Colonic mucosa (tissue), 4 donors: Measurements from ENCODE around the gene MDN1. TPM values are rescaled to one million over a fixed set of nuclear protein-coding genes. Genes with fewer than 3 reads are reported as not detected.

Source experiments
- DNase-seq: peaks from one replicate; pipeline ENCODE4 v3.0.0-alpha.2; 2020
- H3K27ac ChIP-seq: fragments of 200-600 bp; one replicate; pipeline ENCODE4 v1.8.0; 2021
- H3K27me3 ChIP-seq: fragments of 200-600 bp; one replicate; pipeline ENCODE4 v1.8.0; 2021
- H3K36me3 ChIP-seq: fragments of 200-600 bp; one replicate; pipeline ENCODE4 v1.8.0; 2021
- H3K4me1 ChIP-seq: fragments of 200-600 bp; one replicate; pipeline ENCODE4 v1.8.0; 2021; ENCODE audit warnings: mild to moderate bottlenecking
- H3K4me3 ChIP-seq: fragments of 200-600 bp; one replicate; pipeline ENCODE4 v1.8.0; 2021
- H3K9ac ChIP-seq, 2 donors: one replicate each; pipeline ENCODE4 v1.7.0; 2013; ENCODE audit warnings: control low read depth in 2 of 2, low read depth in 2 of 2, low read length in 2 of 2
- H3K9me3 ChIP-seq: fragments of 200-600 bp; one replicate; pipeline ENCODE4 v1.8.0; 2021
- intact Hi-C: fragments of 100-400 bp; cut with DNase I; formaldehyde crosslinking; loops from one replicate; pipeline ENCODE4 v1.14.1; 2022
- total RNA-seq, 2 donors: library from RNA; stranded (reverse); fragmentation: NEBNext Ultra II Directional in 1 of 2; extraction: Animal tissue kit (Norgen Biotek cat#: 25700) in 1 of 2; gene quantifications; one replicate each; pipeline ENCODE4 v1.2.1, GENCODE V29; 2021
- TF ChIP-seq, protein P1 (sequence below): fragments of 200-600 bp; IDR thresholded peaks from one replicate; pipeline ENCODE4 v1.8.0; 2022; ENCODE audit warnings: antibody characterized with exemption, mild to moderate bottlenecking
- donor health status: healthy.
- donor health status: DM: no; HTN: no; CAD: no.
- donor health status: DM: no; HTN: no; CAD: no.

MDN1 gene
- total RNA-seq, 2 donors from 2014 or later = 17.5 to 30.7 TPM

- TF ChIP-seq, protein P1, sequence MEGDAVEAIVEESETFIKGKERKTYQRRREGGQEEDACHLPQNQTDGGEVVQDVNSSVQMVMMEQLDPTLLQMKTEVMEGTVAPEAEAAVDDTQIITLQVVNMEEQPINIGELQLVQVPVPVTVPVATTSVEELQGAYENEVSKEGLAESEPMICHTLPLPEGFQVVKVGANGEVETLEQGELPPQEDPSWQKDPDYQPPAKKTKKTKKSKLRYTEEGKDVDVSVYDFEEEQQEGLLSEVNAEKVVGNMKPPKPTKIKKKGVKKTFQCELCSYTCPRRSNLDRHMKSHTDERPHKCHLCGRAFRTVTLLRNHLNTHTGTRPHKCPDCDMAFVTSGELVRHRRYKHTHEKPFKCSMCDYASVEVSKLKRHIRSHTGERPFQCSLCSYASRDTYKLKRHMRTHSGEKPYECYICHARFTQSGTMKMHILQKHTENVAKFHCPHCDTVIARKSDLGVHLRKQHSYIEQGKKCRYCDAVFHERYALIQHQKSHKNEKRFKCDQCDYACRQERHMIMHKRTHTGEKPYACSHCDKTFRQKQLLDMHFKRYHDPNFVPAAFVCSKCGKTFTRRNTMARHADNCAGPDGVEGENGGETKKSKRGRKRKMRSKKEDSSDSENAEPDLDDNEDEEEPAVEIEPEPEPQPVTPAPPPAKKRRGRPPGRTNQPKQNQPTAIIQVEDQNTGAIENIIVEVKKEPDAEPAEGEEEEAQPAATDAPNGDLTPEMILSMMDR = no peak
- no peak for DNase-seq
Observed at GRCh38 chr6:89768324-89768723, 51.3 kb downstream of the MDN1 start.

DNA sequence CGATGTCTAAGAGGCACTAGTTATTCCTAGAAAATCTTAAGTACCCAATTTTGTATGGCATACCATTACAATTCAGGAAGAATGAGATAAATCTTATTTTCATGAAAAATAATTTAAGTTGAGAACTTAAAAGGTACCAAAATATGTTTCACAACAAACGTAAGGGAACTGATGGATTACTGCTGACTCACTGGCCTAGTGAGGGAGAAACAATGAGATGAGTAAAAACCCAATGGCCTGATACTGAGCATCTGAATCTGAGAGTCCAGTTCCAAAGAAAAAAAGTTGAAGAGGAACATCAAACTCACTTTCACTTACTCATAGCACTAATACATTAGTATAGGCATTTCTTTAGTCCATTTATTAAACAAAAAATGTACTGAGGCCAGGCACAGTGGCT, 56.0 kb downstream of the MDN1 start:
- no peaks in the 10 kb centered on the region for H3K27me3 ChIP-seq
- no peak overlapping the region for H3K4me3 ChIP-seq
- H3K36me3 ChIP-seq = no peaks in the 10 kb centered on the region
- intact Hi-C loops = no loop called here
- TF ChIP-seq, protein P1 = no peak
- H3K27ac ChIP-seq = no peak overlapping the region
- H3K9me3 ChIP-seq = no peaks in the 10 kb centered on the region
- H3K4me1 ChIP-seq = no peaks in the 10 kb centered on the region
- H3K9ac ChIP-seq = no peak overlapping the region
- DNase-seq = no peak

More at GRCh38 chr6:89768324-89768723, 51.3 kb downstream of the MDN1 start:
- intact Hi-C loops = no loop called here
- Histone ChIP-seq H3K27ac (no peak overlapping the region), H3K4me1 (no peaks in the 10 kb centered on the region), H3K4me3 (no peak overlapping the region), H3K36me3 (no peaks in the 10 kb centered on the region), H3K9ac (no peak overlapping the region), H3K27me3 (no peaks in the 10 kb centered on the region), H3K9me3 (no peaks in the 10 kb centered on the region)

- H3K4me1 ChIP-seq = no peaks in the 10 kb centered on the region
- no peak overlapping the region for H3K27ac ChIP-seq
- no peak overlapping the region for H3K9ac ChIP-seq
- intact Hi-C loops = no loop called here
- H3K27me3 ChIP-seq = no peaks in the 10 kb centered on the region
- H3K36me3 ChIP-seq = peaks cover 6% of the 10 kb centered on the region
- TF ChIP-seq, protein P1 = no peak
- DNase-seq = no peak
- H3K4me3 ChIP-seq = no peak overlapping the region
- H3K9me3 ChIP-seq = no peaks in the 10 kb centered on the region
Observed at GRCh38 chr6:89758830-89759229, 60.8 kb downstream of the MDN1 start.

- no peak overlapping the region for H3K27ac ChIP-seq
- H3K9me3 ChIP-seq = no peaks in the 10 kb centered on the region
- no peak for DNase-seq
- no peak overlapping the region for H3K9ac ChIP-seq
- H3K4me1 ChIP-seq = no peaks in the 10 kb centered on the region
- H3K4me3 ChIP-seq = no peak overlapping the region
- H3K27me3 ChIP-seq = no peaks in the 10 kb centered on the region
- TF ChIP-seq, protein P1 = no peak
- no peaks in the 10 kb centered on the region for H3K36me3 ChIP-seq
- intact Hi-C loops = no loop called here
Observed at GRCh38 chr6:89750338-89750737, 69.3 kb downstream of the MDN1 start.

DNA sequence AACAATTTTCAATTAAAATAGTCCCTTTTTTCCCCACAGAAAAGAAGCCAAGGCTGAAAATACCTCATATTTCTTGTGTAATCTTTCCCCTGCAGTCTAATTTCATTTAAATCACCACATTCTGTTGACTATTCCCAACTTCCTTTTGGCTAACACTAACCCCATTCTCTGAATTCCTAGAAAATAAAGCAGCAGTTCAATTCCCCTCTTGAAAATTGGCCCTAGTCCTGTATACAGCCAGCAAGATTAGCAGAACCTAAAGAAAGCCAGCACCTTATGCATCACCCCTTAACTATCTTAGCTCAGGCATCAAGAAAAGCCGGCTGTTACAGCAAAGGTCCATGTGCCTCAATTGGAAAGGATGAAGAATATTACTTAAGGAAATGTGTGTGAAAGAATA, 69.7 kb downstream of the MDN1 start:
- intact Hi-C loops = no loop called here
- H3K4me3 ChIP-seq = no peak overlapping the region
- H3K4me1 ChIP-seq = no peaks in the 10 kb centered on the region
- DNase-seq = no peak
- H3K9ac ChIP-seq = no peak overlapping the region
- no peaks in the 10 kb centered on the region for H3K27me3 ChIP-seq
- no peaks in the 10 kb centered on the region for H3K9me3 ChIP-seq
- TF ChIP-seq, protein P1 = no peak
- H3K27ac ChIP-seq = no peak overlapping the region
- no peaks in the 10 kb centered on the region for H3K36me3 ChIP-seq

GRCh38 chr6:89745716-89746115, 73.9 kb downstream of the MDN1 start:
- no peaks in the 10 kb centered on the region for H3K9me3 ChIP-seq
- intact Hi-C loops = no loop called here
- H3K36me3 ChIP-seq = no peaks in the 10 kb centered on the region
- no peaks in the 10 kb centered on the region for H3K4me1 ChIP-seq
- no peak overlapping the region for H3K9ac ChIP-seq
- no peak overlapping the region for H3K27ac ChIP-seq
- no peak overlapping the region for H3K4me3 ChIP-seq
- H3K27me3 ChIP-seq = no peaks in the 10 kb centered on the region
- TF ChIP-seq, protein P1 = no peak
- DNase-seq = no peak
